ENCODE data around the gene LBP.

Gene LBP

DNA sequence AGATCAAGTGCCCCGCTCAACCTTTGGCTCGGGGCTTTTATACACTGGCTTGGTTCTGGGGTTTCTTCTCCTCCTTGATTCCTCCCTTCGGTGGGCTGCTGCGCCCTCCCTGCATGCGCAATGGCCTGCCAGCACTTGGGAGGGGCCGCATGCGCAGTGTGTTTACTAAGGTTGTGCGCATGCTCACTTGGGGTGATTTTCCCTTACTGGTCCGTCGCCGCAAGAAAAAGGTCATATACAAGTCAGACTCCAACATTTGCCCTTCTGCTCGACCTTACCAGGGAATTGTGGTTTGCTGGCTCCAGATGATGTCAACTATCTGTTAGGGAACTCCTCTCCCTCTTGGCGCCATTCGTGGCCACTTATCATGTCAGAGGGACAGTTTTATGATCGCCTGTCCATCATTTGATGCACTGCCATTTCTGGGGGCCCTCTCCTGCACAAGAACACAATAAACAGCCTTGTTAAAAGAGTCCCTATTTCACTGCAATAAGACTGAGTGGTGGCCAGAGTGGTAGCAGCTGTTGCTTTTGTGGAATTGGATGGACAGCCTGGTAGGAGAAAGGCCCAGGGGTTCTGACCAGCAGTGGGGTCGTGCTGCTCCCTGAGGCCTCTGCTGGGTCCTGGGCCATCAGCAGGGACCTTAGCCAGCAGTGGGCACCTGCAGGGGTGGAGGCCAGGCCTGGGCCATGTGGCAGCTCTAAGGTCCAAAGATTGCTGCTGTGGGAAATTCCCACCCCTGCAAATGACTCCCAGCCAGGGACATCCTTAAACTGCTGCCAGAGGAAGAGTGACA lies 2.8 kb upstream of the LBP start:
- H3K27ac ChIP-seq (ENCODE audit: low read depth, low read length): no peak overlapping the region
- H3K36me3 ChIP-seq (ENCODE audit: low read length): no peaks in the 10 kb centered on the region
- no peaks in the 10 kb centered on the region for H4K20me1 ChIP-seq (ENCODE audit: low read depth, low read length)
- H3K4me2 ChIP-seq (ENCODE audit: low read depth, low read length, poor library complexity, severe bottlenecking): no peak overlapping the region
- no peak for TF ChIP-seq EZH2phosphoT487 (conservative IDR thresholded peaks at IDR 0.05; ENCODE audit: low read length)
- TF ChIP-seq, protein P1, sequence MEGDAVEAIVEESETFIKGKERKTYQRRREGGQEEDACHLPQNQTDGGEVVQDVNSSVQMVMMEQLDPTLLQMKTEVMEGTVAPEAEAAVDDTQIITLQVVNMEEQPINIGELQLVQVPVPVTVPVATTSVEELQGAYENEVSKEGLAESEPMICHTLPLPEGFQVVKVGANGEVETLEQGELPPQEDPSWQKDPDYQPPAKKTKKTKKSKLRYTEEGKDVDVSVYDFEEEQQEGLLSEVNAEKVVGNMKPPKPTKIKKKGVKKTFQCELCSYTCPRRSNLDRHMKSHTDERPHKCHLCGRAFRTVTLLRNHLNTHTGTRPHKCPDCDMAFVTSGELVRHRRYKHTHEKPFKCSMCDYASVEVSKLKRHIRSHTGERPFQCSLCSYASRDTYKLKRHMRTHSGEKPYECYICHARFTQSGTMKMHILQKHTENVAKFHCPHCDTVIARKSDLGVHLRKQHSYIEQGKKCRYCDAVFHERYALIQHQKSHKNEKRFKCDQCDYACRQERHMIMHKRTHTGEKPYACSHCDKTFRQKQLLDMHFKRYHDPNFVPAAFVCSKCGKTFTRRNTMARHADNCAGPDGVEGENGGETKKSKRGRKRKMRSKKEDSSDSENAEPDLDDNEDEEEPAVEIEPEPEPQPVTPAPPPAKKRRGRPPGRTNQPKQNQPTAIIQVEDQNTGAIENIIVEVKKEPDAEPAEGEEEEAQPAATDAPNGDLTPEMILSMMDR (IDR thresholded peaks at IDR 0.05; ENCODE audit: insufficient read depth, low read length, poor library complexity, severe bottlenecking): no peak
- no peak overlapping the region for H3K4me3 ChIP-seq (ENCODE audit: insufficient read depth, low read length, poor library complexity, severe bottlenecking)
- H3K9me3 ChIP-seq (ENCODE audit: insufficient read depth, low read length): 0 out of 2 replicates have a peak, but pooled peaks cover 4% of the 10 kb centered on the region
- no peaks in the 10 kb centered on the region for H3F3A ChIP-seq (ENCODE audit: insufficient read depth)
- H3K9ac ChIP-seq (ENCODE audit: low read length): no peak overlapping the region
- no peaks in the 10 kb centered on the region for H3K27me3 ChIP-seq (ENCODE audit: low read length)
- no peaks in the 10 kb centered on the region for H3K9me2 ChIP-seq (replicated peaks; ENCODE audit: insufficient read depth, low read length)
- no peaks in the 10 kb centered on the region for H3K79me2 ChIP-seq (ENCODE audit: insufficient read depth, low read length)
- H2AFZ ChIP-seq (ENCODE audit: low read depth, low read length, severe bottlenecking): no peak overlapping the region

DNA sequence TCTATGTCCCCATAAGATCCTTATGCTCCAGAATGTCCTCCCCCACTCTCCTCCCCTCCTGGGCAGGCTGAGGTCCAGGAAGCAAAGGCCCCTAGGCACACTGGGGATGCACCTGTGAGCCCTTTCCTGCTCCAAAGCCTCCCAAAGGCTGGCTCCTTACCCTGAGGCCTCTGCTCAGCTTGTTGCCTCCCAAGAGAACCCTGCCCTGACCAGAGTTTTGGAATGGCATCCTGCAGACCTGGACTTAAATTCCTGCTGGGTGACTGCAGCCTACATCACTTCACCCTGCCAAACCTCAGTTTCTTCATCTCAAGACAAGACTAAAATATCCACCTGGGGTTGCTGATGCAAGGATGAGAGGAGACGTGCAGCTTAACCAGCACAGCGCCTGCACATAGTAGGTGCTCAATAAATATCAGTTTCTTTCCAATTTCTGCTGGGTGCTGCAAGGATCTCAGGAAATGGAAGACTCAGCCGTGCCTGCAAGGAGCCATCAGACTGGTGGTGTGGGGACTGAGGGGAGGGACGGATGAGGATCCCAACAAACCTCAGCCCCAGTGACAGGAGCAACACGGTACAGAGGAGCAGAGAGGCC lies 2.1 kb upstream of the LBP start:
- Histone ChIP-seq H3K9me3 (ENCODE audit: insufficient read depth, low read length) (0 out of 2 replicates have a peak, but pooled peaks cover under 1% of the 10 kb centered on the region), H3K9me2 (replicated peaks; ENCODE audit: insufficient read depth, low read length) (no peaks in the 10 kb centered on the region), H3K36me3 (ENCODE audit: low read length) (no peaks in the 10 kb centered on the region), H3K27me3 (ENCODE audit: low read length) (no peaks in the 10 kb centered on the region), H3K27ac (ENCODE audit: low read depth, low read length) (no peak overlapping the region), H3K9ac (ENCODE audit: low read length) (no peak overlapping the region), H3K79me2 (ENCODE audit: insufficient read depth, low read length) (no peaks in the 10 kb centered on the region), H3K4me2 (ENCODE audit: low read depth, low read length, poor library complexity, severe bottlenecking) (no peak overlapping the region), H4K20me1 (ENCODE audit: low read depth, low read length) (no peaks in the 10 kb centered on the region), H2AFZ (ENCODE audit: low read depth, low read length, severe bottlenecking) (no peak overlapping the region), H3F3A (ENCODE audit: insufficient read depth) (no peaks in the 10 kb centered on the region), H3K4me3 (ENCODE audit: insufficient read depth, low read length, poor library complexity, severe bottlenecking) (no peak overlapping the region)
- TF ChIP-seq, protein P1 (IDR thresholded peaks at IDR 0.05; ENCODE audit: insufficient read depth, low read length, poor library complexity, severe bottlenecking): no peak
- no peak for TF ChIP-seq EZH2phosphoT487 (conservative IDR thresholded peaks at IDR 0.05; ENCODE audit: low read length)

DNA sequence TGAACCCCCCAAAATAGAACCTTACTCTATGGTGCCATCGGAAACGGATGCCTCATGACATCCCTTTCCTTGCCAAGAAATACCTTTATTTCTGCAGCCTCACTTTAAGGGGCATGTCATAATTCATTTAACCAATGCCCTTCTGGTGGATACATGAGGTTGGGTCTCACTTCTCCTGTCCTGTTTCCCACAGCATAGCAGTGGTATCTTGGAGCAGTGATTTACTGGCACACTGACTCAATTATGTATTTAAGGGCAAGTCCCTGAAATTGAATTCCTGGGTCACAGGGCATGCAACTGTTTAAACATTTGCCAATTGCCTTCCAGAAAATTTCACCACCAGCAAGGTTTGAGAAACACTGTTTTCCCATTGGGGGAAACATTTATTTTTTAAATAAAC lies 639 bp upstream of the LBP start:
- no peak for TF ChIP-seq EZH2phosphoT487 (conservative IDR thresholded peaks at IDR 0.05; ENCODE audit: low read length)
- TF ChIP-seq, protein P1 (IDR thresholded peaks at IDR 0.05; ENCODE audit: insufficient read depth, low read length, poor library complexity, severe bottlenecking): no peak
- H4K20me1 ChIP-seq (ENCODE audit: low read depth, low read length): no peaks in the 10 kb centered on the region
- H2AFZ ChIP-seq (ENCODE audit: low read depth, low read length, severe bottlenecking): no peak overlapping the region
- H3K27ac ChIP-seq (ENCODE audit: low read depth, low read length): no peak overlapping the region
- H3K79me2 ChIP-seq (ENCODE audit: insufficient read depth, low read length): no peaks in the 10 kb centered on the region
- H3K36me3 ChIP-seq (ENCODE audit: low read length): no peaks in the 10 kb centered on the region
- H3K9me2 ChIP-seq (replicated peaks; ENCODE audit: insufficient read depth, low read length): no peaks in the 10 kb centered on the region
- no peak overlapping the region for H3K4me2 ChIP-seq (ENCODE audit: low read depth, low read length, poor library complexity, severe bottlenecking)
- no peaks in the 10 kb centered on the region for H3K9me3 ChIP-seq (ENCODE audit: insufficient read depth, low read length)
- H3F3A ChIP-seq (ENCODE audit: insufficient read depth): no peaks in the 10 kb centered on the region
- no peak overlapping the region for H3K4me3 ChIP-seq (ENCODE audit: insufficient read depth, low read length, poor library complexity, severe bottlenecking)
- no peaks in the 10 kb centered on the region for H3K27me3 ChIP-seq (ENCODE audit: low read length)
- no peak overlapping the region for H3K9ac ChIP-seq (ENCODE audit: low read length)
